Inferior parietal cortex (tissue), 1 donor: ENCODE measurements around the gene LRRC4B.

Experiments
- DNase-seq: peaks from one replicate; pipeline ENCODE4 v3.0.0-alpha.2; 2016; ENCODE audit errors: extremely low spot score

LRRC4B gene

GRCh38 chr19:50505856-50506611, 62.2 kb downstream of the LRRC4B start:
- DNase-seq, result no peak

- no peak for DNase-seq
These were observed 66.4 kb downstream of the LRRC4B start for GRCh38 chr19:50501568-50502475.

DNA sequence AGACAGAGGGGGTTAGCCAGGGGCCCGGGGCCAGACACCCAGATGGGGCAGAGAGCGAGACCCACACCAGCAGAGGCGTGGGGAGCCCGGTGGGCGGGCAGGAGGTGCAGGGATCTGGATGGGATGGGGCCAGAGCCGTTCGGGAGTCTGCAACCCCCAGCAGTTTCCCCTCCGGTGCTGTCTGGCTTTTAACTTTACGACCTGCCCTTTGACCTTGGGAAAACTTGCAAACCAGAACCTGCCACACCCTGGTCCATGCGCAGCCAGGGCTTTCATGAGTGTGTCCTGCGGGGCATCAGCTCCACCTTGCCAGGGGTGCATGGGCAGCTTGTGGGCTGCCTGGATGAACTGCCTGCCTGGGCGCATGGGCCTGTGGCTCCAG, 67.1 kb downstream of the LRRC4B start:
- no peak for DNase-seq

- no peak for DNase-seq
These were observed 67.5 kb downstream of the LRRC4B start for GRCh38 chr19:50500753-50501151.

DNA sequence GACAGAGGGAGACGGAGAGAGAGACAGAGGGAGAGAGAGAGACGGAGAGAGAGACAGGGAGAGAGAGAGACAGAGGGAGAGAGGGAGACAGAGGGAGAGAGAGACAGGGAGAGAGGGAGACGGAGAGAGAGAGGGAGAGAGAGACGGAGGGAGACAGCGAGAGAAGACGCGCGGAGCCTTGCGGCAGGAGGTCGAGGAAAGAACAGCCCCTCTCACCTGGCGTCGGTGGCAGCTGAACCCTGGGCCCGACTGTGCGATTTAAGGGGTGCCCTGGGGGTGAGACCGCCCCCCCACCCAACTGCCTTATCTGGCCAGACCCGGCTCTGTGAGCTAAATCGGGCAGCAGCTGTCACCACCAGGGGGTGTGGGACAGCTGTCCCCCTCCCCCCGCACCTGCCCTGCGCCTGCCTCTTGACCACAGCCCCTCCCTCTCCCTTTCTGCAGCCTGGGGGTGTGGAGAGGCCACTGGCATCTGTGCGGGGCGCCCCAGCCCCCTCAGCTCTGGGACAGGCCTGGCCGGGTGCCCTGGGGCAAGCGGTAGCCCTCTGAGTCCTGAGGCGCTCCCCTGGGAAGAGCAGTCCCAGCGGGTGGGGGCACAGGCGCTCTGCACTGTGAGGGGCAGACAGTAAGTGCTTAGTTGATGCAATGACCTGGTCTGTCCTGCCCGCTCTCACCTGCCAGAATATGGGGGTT, 68.0 kb downstream of the LRRC4B start:
- no peak for DNase-seq

DNA sequence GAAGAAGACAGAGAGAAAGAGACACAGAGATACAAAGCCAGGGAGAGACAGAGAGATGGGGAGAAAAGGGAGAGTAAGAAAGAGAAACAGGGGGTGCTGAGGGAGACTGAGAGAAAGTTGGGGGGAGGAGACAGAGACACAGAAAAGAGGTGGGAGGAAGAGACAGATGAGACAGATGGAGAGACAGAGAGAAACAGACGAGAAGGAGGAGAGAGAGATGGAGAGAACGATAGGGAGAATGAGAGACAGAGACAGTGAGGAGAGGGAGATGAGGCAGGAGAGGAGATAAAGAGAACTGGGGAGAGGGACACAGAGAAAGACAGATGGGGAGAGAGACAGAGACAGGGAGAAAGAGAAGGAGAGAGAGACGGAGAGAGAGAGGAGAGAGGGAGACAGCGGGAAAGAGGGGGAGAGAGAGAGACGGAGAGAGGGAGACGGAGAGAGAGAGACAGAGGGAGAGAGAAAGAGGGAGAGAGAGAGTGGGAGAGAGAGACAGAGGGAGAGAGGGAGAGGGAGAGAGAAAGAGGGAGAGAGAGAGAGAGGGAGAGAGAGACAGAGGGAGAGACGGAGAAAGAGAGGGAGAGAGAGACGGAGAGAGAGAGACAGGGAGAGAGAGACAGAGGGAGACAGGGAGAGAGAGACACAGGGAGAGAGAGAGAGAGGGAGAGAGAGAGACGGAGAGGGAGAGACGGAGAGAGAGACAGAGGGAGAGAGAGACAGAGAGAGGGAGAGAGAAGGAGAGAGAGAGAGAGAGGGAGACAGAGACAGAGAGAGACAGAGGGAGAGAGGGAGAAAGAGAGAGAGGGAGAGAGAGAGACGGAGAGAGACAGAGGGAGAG, 69.8 kb downstream of the LRRC4B start:
- no peak for DNase-seq

GRCh38 chr19:50497022-50497405, 71.2 kb downstream of the LRRC4B start:
- DNase-seq, result no peak

DNA sequence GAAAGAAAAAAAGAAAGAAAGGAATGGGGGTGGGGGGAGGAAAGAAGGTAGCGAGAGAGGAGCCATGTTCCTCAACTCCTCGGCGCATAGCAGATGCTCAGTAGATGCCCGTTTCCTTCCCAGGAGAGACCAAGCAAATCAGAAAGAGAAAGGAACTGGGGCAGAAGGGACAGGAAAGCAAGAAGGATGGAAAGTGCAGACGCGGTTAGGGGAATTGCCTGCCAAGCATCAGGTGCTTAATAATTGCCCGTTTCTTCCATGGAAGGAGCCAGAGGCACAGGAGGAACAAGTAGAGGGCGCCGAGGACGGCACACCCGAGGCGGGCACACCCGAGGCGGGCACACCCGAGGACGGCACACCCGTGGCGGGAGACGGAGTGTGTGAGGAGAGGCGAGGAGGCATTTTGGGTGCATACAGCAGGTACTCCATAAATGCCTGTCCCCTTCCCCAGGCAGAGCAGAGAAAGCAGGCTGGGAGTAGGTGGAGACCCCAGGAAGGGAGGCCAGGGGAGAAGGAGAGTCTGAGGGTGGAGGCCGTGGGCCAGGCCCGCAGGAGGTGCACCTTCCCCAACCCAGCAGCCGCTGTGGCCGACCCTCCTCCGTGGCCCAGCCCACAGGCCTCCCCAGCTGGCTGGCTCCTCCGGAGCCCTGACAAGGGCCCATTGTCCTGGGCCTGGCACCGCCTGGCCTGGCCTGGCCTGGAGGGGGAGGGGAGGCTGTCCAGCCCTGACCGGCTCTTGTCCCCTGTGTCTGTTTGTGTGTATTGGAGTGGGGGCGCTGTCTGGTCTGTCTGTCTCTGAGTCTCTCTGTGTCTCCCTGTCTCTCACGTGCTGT, 71.8 kb downstream of the LRRC4B start:
- DNase-seq, result peak; percentile 81

GRCh38 chr19:50495020-50495531, 73.2 kb downstream of the LRRC4B start:
- no peak for DNase-seq

GRCh38 chr19:50494186-50495019, 73.8 kb downstream of the LRRC4B start:
- no peak for DNase-seq

DNA sequence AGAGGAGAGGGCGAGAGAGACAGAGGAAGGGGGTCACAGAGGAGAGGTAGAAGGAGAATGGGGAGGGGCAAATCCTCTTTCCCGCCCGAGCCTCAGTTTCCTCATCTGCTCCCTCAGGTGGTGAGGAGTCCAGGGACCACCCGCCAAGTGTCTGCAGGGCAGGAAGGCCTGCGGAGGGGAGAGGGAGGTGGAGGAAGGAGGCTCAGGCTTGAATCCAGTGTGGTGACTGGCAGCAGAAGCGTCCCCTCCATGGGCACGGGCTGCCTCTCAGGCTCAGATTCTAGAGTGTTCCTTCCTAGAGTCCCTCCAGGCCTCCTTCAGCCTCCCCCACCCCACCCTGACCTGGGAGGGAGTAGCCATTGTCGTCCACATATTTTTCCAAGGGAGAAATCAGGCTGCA, 75.1 kb downstream of the LRRC4B start:
- DNase-seq, result no peak

- DNase-seq, result no peak
These were observed 75.8 kb downstream of the LRRC4B start for GRCh38 chr19:50492303-50493052.

DNA sequence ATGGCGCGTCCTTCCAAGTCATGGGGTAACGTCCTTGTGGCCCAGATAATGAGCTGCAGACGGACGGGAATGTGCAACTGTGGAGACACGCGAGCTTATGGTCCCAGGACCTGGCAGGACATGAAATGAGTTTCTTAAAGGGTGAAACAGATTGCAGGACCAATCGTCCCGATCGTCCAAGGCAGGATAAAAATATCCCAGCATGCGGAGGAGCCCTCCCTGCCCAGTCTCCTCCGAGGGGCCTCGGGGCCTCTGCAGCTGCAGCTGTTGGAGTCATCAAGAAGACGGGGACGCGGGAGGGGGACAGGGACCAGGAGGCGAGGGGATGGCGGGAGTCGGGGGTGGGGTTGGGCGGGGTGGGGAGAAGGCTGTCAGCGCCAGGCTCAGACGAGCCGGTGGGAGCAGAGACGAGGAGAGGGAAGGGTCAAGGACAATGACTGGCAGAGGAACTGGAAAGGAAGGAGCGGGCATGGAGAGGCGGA, 77.2 kb downstream of the LRRC4B start:
- DNase-seq, result no peak

GRCh38 chr19:50490411-50490811, 77.8 kb downstream of the LRRC4B start:
- no peak for DNase-seq

DNA sequence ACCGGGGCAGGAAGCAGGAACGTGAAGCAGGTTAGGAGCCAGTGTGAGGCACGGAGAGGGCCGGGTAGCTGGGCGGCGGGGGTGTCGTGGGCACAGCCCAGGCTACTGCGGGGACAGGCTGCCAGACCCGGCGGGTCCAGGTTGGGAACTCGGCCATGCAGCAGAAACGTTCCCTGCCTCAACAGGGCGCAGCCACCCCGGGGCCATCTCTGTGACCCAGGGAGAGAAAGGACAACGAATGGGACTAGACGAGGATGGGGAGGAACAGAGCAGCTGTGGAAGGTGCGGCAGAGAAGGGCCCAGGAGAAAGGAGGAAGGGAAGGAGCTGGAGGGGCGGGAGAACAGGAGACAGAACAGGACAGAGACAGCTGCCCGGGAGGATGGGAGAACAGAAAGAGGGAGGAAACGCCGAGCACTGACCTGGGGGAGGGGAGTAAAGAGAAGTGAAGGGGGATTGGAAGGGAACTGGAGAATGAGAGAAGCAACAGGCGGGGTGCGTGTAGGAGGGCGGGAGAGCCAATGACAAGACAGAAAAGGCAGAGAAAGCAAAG, 78.7 kb downstream of the LRRC4B start:
- no peak for DNase-seq

DNA sequence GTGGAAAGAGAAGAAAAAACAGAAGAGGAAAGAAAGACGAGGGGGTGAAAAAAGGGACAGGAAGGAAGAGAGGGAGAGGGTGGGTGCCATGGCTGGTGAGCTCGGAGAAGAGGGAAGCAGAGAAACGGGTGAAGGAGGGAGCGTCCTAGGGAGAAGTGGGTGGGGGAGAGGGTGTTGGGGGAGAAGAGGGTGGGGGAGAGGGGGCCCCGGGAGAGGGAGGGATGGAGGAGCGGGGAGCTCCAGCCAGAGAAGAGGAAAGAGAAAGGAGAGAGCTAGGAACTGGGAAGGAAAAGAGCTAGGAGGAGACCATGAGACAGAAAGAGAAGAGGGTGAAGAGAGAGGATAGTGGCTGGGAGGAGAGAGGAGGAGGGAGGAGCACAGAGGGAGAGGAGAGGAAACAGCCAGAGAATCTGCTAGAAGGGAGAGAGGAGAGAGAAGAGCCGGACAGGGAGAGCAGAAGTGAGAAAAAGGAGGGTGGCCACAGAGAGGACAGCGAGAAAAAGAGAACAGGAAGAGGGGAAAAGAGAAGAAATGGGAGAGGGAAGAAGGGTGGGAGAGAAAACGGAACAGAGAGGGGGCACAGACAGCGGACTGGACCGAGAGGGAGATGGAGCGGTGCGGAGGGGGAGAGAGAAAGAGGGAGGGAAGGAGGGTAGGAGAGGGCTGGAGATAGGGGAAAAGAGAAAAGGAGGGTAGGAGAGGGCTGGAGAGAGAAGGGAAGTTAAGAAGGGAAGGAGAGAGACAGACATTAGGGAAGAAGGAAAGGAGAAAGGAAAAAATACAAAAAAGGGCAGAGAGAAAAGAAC, 79.6 kb downstream of the LRRC4B start:
- DNase-seq, result no peak

- no peak for DNase-seq
These were observed 81.3 kb downstream of the LRRC4B start for GRCh38 chr19:50486823-50487515.
